BJ (cell line): ENCODE data around the gene TTLL5. TPM values are rescaled to one million over a fixed set of nuclear protein-coding genes. Genes with fewer than 3 reads are reported as not detected.

ENCODE experiments used
- CTCF ChIA-PET: fragments of 350-600 bp; formaldehyde crosslinking; extraction: SDS; loops from one replicate; lab custom pipeline; 2021; ENCODE audit warnings: antibody characterized with exemption, inconsistent platforms; lab: Yijun Ruan, JAX
- POLR2A ChIA-PET: fragments of 300-600 bp; sonication (Branson Sonifier 250); formaldehyde crosslinking; extraction: SDS; loops from one replicate; lab custom pipeline; 2021; ENCODE audit warnings: antibody characterized with exemption; lab: Charles Lee
- DNase-seq: peaks from one replicate; pipeline ENCODE4 v3.0.0-alpha.2; 2011; ENCODE audit warnings: low read depth
- H3K27me3 ChIP-seq: 2 replicates; pipeline ENCODE4 v1.6.0; 2011; ENCODE audit warnings: low read length; ENCODE audit not compliant: control insufficient read depth, insufficient read depth
- H3K36me3 ChIP-seq: 2 replicates; pipeline ENCODE4 v1.5.1; 2011; ENCODE audit warnings: low read length; ENCODE audit not compliant: control insufficient read depth, insufficient read depth
- H3K4me3 ChIP-seq: 2 replicates; pipeline ENCODE4 v1.5.1; 2011; ENCODE audit warnings: low read depth, mild to moderate bottlenecking, control low read depth, low read length
- polyA plus RNA-seq: library from polyadenylated mRNA; depleted of rRNA; stranded (reverse); fragments of >200 nt; gene quantifications from 2 replicates; pipeline ENCODE4 v1.2.3, GENCODE V29; 2011
- TF ChIP-seq, protein P1 (sequence below): IDR thresholded peaks from 2 replicates; pipeline ENCODE4 v1.5.1; 2011; ENCODE audit warnings: low read depth, mild to moderate bottlenecking, control low read depth, inconsistent platforms, low read length, moderate library complexity; ENCODE audit not compliant: insufficient read depth

TTLL5 gene
- polyA plus RNA-seq, 1 experiment, result 9.9 TPM

DNA sequence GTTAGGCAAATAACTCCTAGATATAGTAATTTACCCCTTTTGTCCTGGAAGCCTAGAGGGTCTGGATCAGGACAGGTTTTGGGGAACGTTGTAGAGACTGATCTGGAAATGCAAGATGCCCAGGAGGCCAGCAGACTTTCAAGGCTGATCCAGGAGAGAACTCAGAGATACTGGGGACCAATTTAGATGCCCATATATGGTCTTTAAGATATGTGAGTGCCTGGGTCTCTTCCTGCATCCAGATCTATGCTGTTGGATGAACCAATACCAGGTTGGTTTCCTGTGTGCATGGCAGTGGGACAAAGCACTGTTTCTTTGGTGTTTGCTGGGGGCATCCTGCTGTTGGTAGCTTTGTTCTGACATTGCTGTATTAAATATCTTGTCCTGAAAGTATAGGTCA lies 5.8 kb upstream of the TTLL5 start:
- DNase-seq, result no peak
- POLR2A ChIA-PET, result no interaction called here
- Histone ChIP-seq H3K4me3 (no peak overlapping the region), H3K27me3 (no peaks in the 10 kb centered on the region), H3K36me3 (peaks cover 2% of the 10 kb centered on the region; the same call in 1 of the 2 replicates)
- CTCF ChIA-PET, result interaction anchor here (0.7 to 16.2 kb wide), 15 partner anchors 8 to 327 kb away, joined by 3 to 480 read pairs (median 6); partner anchors contain the start of genes FLVCR2 and TGFB3
- TF ChIP-seq, protein P1, sequence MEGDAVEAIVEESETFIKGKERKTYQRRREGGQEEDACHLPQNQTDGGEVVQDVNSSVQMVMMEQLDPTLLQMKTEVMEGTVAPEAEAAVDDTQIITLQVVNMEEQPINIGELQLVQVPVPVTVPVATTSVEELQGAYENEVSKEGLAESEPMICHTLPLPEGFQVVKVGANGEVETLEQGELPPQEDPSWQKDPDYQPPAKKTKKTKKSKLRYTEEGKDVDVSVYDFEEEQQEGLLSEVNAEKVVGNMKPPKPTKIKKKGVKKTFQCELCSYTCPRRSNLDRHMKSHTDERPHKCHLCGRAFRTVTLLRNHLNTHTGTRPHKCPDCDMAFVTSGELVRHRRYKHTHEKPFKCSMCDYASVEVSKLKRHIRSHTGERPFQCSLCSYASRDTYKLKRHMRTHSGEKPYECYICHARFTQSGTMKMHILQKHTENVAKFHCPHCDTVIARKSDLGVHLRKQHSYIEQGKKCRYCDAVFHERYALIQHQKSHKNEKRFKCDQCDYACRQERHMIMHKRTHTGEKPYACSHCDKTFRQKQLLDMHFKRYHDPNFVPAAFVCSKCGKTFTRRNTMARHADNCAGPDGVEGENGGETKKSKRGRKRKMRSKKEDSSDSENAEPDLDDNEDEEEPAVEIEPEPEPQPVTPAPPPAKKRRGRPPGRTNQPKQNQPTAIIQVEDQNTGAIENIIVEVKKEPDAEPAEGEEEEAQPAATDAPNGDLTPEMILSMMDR, result no peak

DNA sequence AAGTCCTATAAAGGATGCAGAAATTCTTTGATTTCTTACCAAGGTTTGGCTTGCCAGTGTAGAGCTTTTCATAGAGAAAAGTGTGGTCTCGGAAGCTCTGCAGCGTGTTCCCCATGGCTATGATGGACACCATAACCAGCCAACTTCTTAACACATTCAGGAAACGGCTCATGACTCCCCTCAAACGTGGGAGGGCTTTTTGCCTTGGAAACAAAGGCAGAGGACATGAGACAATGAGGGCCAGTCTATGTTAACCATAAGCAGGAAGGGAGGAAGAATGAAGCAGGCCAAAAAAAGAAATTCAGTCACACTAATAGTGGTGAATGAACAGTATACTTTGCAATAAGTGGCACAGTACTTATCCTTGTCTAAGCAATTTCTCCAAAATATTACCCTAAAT lies 3.7 kb upstream of the TTLL5 start:
- H3K4me3 ChIP-seq, result no peak overlapping the region
- POLR2A ChIA-PET, result no interaction called here
- TF ChIP-seq, protein P1, result no peak
- CTCF ChIA-PET, result interaction anchor here (0.7 to 16.2 kb wide), 5 partner anchors 9 to 100 kb away, joined by 3 to 480 read pairs (median 4); partner anchors contain the start of gene FLVCR2
- no peak for DNase-seq
- H3K27me3 ChIP-seq, result no peaks in the 10 kb centered on the region
- no peaks in the 10 kb centered on the region; the same call in 1 of the 2 replicates for H3K36me3 ChIP-seq

DNA sequence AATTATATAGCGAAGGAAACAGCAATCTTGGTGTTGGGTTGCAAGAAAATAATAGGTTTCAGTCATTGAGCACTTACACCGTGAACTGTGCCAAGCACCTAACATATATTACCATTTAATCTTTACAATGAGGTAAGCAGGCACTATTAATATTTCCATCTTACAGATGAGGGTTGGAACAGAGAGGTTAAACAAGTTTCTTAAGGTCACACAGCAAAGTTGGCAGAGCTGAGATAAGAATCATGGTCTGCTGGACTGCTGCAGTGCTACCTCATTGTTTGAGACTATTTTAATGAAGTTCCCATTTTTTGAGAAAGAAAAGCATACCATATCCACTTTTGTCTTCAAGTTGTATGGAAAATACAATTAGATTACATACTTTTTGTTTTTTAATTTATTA lies 2.1 kb upstream of the TTLL5 start:
- POLR2A ChIA-PET, result no interaction called here

DNA sequence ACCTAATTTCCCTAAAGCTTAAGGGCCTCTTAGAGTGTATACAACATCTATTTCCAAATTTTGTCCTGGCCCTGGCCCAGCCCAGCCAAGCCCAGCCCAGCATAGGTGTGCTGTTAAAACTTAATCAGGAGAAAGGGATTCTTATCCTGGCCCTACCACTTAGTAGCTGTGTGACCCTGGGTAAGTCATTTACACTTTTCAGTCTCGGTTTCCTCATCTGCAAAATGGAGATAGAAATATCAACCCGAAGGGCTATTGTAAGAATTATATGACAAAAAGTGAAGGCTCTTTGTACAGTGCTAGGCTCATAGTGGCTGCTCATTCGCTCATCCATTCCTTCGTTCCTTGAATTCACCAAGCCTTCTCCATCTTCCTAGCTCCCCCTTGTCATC lies 812 bp upstream of the TTLL5 start:
- POLR2A ChIA-PET, result interaction anchor here (0.5 kb wide), 1 partner anchor 15 kb away, joined by 3 read pairs; no protein-coding TSS in a partner anchor
- CTCF ChIA-PET, result interaction anchor here (0.8 to 16.2 kb wide), 7 partner anchors 8 to 319 kb away, joined by 3 to 480 read pairs (median 6); partner anchors contain the start of gene FLVCR2

More for the DNA sequence above, 2.1 kb upstream of the TTLL5 start:
- Histone ChIP-seq H3K36me3 (no peaks in the 10 kb centered on the region; the same call in 1 of the 2 replicates), H3K27me3 (no peaks in the 10 kb centered on the region), H3K4me3 (no peak overlapping the region)
- CTCF ChIA-PET, result interaction anchor here (1.0 to 16.2 kb wide), 2 partner anchors 82 to 98 kb away, joined by 3 to 480 read pairs; partner anchors contain the start of gene FLVCR2
- TF ChIP-seq, protein P1, result no peak
- no peak for DNase-seq

DNA sequence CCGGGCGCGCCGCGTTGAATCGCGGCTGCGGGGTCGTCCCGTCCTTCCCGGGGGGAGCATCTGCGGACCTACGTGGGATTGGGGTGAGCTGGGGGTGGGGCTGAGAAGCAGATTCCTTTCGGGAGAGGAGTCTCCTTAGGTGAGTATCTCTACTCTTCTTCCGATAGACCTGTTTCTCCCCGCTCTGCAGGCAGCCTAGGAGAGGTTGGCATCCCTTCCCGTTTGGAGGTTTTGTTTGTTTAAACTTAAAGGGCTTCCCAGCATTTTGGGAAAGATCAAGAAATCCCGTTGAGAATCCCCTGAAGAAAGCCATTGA lies 411 bp downstream of the TTLL5 start:
- H3K4me3 ChIP-seq, result peak overlapping the region; percentile 93
- no peaks in the 10 kb centered on the region for H3K27me3 ChIP-seq
- CTCF ChIA-PET, result interaction anchor here (1.6 to 16.2 kb wide), 3 partner anchors 10 to 100 kb away, joined by 7 to 480 read pairs (median 7); partner anchors contain the start of gene FLVCR2
- no peak for DNase-seq
- TF ChIP-seq, protein P1, result no peak
- POLR2A ChIA-PET, result interaction anchor here (0.6 kb wide), 2 partner anchors 206 to 477 kb away, joined by 3 to 6 read pairs; no protein-coding TSS in a partner anchor
- H3K36me3 ChIP-seq, result no peaks in the 10 kb centered on the region

More for the DNA sequence above, 812 bp upstream of the TTLL5 start:
- Histone ChIP-seq H3K36me3 (no peaks in the 10 kb centered on the region), H3K27me3 (no peaks in the 10 kb centered on the region), H3K4me3 (peak overlapping the region; percentile 93)
- DNase-seq, result no peak
- TF ChIP-seq, protein P1, result no peak
